ENCODE measurements around the gene NAV1.

GRCh38 chr1:201575912-201576311, 37.0 kb downstream of the NAV1 start:
- TF ChIP-seq, protein P1, sequence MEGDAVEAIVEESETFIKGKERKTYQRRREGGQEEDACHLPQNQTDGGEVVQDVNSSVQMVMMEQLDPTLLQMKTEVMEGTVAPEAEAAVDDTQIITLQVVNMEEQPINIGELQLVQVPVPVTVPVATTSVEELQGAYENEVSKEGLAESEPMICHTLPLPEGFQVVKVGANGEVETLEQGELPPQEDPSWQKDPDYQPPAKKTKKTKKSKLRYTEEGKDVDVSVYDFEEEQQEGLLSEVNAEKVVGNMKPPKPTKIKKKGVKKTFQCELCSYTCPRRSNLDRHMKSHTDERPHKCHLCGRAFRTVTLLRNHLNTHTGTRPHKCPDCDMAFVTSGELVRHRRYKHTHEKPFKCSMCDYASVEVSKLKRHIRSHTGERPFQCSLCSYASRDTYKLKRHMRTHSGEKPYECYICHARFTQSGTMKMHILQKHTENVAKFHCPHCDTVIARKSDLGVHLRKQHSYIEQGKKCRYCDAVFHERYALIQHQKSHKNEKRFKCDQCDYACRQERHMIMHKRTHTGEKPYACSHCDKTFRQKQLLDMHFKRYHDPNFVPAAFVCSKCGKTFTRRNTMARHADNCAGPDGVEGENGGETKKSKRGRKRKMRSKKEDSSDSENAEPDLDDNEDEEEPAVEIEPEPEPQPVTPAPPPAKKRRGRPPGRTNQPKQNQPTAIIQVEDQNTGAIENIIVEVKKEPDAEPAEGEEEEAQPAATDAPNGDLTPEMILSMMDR (conservative IDR thresholded peaks at IDR 0.05; ENCODE audit: low read depth in 2 of 2) = no peak
- TF ChIP-seq NANOG (IDR thresholded peaks at IDR 0.05; ENCODE audit: borderline replicate concordance) (no peak), EZH2 (IDR thresholded peaks at IDR 0.05; ENCODE audit: low read depth, unreplicated experiment) (no peak), EZH2phosphoT487 (IDR thresholded peaks at IDR 0.05; ENCODE audit: unreplicated experiment) (no peak), JUNB (IDR thresholded peaks at IDR 0.05; ENCODE audit: unreplicated experiment) (no peak), CREB1 (CRISPR knock-in tag; IDR thresholded peaks at IDR 0.05; ENCODE audit: low read depth) (no peak)
- TF ChIP-seq, protein P2, sequence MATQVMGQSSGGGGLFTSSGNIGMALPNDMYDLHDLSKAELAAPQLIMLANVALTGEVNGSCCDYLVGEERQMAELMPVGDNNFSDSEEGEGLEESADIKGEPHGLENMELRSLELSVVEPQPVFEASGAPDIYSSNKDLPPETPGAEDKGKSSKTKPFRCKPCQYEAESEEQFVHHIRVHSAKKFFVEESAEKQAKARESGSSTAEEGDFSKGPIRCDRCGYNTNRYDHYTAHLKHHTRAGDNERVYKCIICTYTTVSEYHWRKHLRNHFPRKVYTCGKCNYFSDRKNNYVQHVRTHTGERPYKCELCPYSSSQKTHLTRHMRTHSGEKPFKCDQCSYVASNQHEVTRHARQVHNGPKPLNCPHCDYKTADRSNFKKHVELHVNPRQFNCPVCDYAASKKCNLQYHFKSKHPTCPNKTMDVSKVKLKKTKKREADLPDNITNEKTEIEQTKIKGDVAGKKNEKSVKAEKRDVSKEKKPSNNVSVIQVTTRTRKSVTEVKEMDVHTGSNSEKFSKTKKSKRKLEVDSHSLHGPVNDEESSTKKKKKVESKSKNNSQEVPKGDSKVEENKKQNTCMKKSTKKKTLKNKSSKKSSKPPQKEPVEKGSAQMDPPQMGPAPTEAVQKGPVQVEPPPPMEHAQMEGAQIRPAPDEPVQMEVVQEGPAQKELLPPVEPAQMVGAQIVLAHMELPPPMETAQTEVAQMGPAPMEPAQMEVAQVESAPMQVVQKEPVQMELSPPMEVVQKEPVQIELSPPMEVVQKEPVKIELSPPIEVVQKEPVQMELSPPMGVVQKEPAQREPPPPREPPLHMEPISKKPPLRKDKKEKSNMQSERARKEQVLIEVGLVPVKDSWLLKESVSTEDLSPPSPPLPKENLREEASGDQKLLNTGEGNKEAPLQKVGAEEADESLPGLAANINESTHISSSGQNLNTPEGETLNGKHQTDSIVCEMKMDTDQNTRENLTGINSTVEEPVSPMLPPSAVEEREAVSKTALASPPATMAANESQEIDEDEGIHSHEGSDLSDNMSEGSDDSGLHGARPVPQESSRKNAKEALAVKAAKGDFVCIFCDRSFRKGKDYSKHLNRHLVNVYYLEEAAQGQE (IDR thresholded peaks at IDR 0.05; ENCODE audit: unreplicated experiment) = no peak
